ENCODE measurements around the gene ACAP2.

DNA sequence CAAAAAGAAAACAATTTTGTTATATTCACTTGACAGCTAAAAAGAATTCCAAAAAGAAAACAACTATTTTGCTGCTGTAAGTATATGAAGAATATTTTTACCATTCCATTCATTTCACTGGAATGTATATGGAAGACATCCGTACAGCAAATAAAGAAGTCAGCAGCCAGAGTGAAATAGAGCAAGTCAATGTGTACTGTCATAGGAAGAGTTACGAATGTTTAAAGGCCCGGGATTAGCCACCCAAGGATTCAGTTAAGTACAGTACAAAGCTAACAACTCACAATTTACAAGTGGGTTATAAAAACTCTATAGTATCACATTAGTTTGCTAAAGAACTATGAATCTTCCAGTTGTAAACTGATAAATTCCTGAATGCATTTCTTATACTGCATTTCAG, 157.4 kb downstream of the ACAP2 start:
- TF ChIP-seq, protein P1, sequence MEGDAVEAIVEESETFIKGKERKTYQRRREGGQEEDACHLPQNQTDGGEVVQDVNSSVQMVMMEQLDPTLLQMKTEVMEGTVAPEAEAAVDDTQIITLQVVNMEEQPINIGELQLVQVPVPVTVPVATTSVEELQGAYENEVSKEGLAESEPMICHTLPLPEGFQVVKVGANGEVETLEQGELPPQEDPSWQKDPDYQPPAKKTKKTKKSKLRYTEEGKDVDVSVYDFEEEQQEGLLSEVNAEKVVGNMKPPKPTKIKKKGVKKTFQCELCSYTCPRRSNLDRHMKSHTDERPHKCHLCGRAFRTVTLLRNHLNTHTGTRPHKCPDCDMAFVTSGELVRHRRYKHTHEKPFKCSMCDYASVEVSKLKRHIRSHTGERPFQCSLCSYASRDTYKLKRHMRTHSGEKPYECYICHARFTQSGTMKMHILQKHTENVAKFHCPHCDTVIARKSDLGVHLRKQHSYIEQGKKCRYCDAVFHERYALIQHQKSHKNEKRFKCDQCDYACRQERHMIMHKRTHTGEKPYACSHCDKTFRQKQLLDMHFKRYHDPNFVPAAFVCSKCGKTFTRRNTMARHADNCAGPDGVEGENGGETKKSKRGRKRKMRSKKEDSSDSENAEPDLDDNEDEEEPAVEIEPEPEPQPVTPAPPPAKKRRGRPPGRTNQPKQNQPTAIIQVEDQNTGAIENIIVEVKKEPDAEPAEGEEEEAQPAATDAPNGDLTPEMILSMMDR (conservative IDR thresholded peaks at IDR 0.05): no peak
- TF ChIP-seq ZFX (IDR thresholded peaks at IDR 0.05): no peak
